ENCODE measurements around the gene SPPL2C. TPM values are rescaled to one million over a fixed set of nuclear protein-coding genes. Genes with fewer than 3 reads are reported as not detected.

Gene SPPL2C
- total and polyA plus RNA-seq, 2 of the 8 experiments (the other 6 are each of a cell fraction or from before 2014, with no cell fraction given) = not detected

- no peak for TF ChIP-seq SP2 (IDR thresholded peaks at IDR 0.05; ENCODE audit: low read length)
- no peak for TF ChIP-seq BCL11A (IDR thresholded peaks at IDR 0.05; ENCODE audit: low read depth in 2 of 2, low read length in 2 of 2)
- no peak for TF ChIP-seq EP300 (IDR thresholded peaks at IDR 0.05; ENCODE audit: borderline replicate concordance in 1 of 2, low read depth in 2 of 2, low read length in 2 of 2)
- TF ChIP-seq TBP (IDR thresholded peaks at IDR 0.05; ENCODE audit: low read depth, low read length) = no peak
- no peak for TF ChIP-seq RBBP5 (IDR thresholded peaks at IDR 0.05; ENCODE audit: borderline replicate concordance, low read depth, low read length)
Measured at GRCh38 chr17:45848405-45848804, 3.7 kb downstream of the SPPL2C start (continued).

Data from H1 (cell line).